Small intestine (tissue), 7 donors: Measurements from ENCODE around the gene C1orf74. TPM values are rescaled to one million over a fixed set of nuclear protein-coding genes. Genes with fewer than 3 reads are reported as not detected.
A peak's percentile ranks its signal among the peaks of the same experiment; 100 is the strongest.

Source experiments
- DNase-seq, 2 donors: peaks; one replicate each; pipeline versions ENCODE4 v3.0.0 to v3.0.0-alpha.2; 2013
- FAIRE-seq: peaks from 2 replicates; lab custom pipeline; 2012; peaks lifted over from hg19 to GRCh38; lab: Jason Lieb, UNC
- H3K27ac ChIP-seq, 3 donors: one replicate each; pipeline ENCODE4 v1.5.1; 2013; ENCODE audit warnings: low read length in 2 of 3, mild to moderate bottlenecking in 2 of 3, control low read depth in 1 of 3, inconsistent platforms in 1 of 3, low read depth in 1 of 3, moderate library complexity in 1 of 3
- H3K27me3 ChIP-seq, 3 donors: one replicate each; pipeline ENCODE4 v1.6.1; 2013; ENCODE audit warnings: low read length in 3 of 3, inconsistent platforms in 1 of 3; ENCODE audit not compliant: control insufficient read depth in 3 of 3, insufficient read depth in 3 of 3
- H3K36me3 ChIP-seq, 3 donors: one replicate each; pipeline ENCODE4 v1.6.1; 2013; ENCODE audit warnings: low read length in 3 of 3, inconsistent platforms in 1 of 3, low read depth in 1 of 3, mild to moderate bottlenecking in 1 of 3, moderate library complexity in 1 of 3; ENCODE audit not compliant: control insufficient read depth in 3 of 3, insufficient read depth in 2 of 3
- H3K4me1 ChIP-seq, 3 donors: one replicate each; pipeline ENCODE4 v1.6.1; 2013; ENCODE audit warnings: low read length in 2 of 3, inconsistent platforms in 1 of 3, low read depth in 1 of 3, mild to moderate bottlenecking in 1 of 3, moderate library complexity in 1 of 3; ENCODE audit not compliant: control insufficient read depth in 3 of 3, insufficient read depth in 2 of 3
- H3K4me3 ChIP-seq, 3 donors: one replicate each; pipeline ENCODE4 v1.5.1; 2013; ENCODE audit warnings: low read length in 3 of 3, control low read depth in 1 of 3, inconsistent platforms in 1 of 3, low read depth in 1 of 3, mild to moderate bottlenecking in 1 of 3, moderate library complexity in 1 of 3
- H3K9me3 ChIP-seq, 2 donors: one replicate each; pipeline ENCODE4 v1.6.1; 2013; ENCODE audit warnings: low read depth in 1 of 2, low read length in 1 of 2; ENCODE audit not compliant: control insufficient read depth in 2 of 2, insufficient read depth in 1 of 2
- WGBS, 3 donors: extraction: QIAGEN DNeasy Blood & Tissue Kit; methylation state at CpG; one replicate each; pipeline ENCODE4 v1.1.7; 2013; 5-methylcytosine and 5-hydroxymethylcytosine counted together
- polyA plus RNA-seq, 4 donors: library from polyadenylated mRNA; stranded (reverse) in 3 of 4; unstranded in 1 of 4; fragments of 200-250 nt in 3 of 4; fragments of 120-200 nt in 1 of 4; gene quantifications; one replicate each; pipeline versions ENCODE4 v1.2.1 to v1.2.3, GENCODE V29; 2013
- donor health status: healthy with polysubstance abuse.
- donor health status: control.
- donor health status: control.
- donor health status: Bipolar disorder and iron deficiency.
- donor health status: healthy.

Gene C1orf74
- polyA plus RNA-seq, 4 donors: 0.45 to 4.6 (median 1.4) TPM

- H3K36me3 ChIP-seq: peaks cover 0 to 5% (median 0%) of the 10 kb centered on the region in 3 donors
- no peak for FAIRE-seq
- no peaks in the 10 kb centered on the region for H3K9me3 ChIP-seq
- DNase-seq: no peak
- H3K27ac ChIP-seq: peak overlapping the region in 2 of 3 donors; percentile 51 to 88
- peaks cover 0 to 2% (median 0%) of the 10 kb centered on the region in 3 donors for H3K27me3 ChIP-seq
- peaks cover 0 to 4% (median 0%) of the 10 kb centered on the region in 3 donors for H3K4me1 ChIP-seq
- 67 to 79% (median 69%) methylated on average over 1 of the region's 1 CpG for WGBS, 3 donors
- H3K4me3 ChIP-seq: no peak overlapping the region
Observed at GRCh38 chr1:209755256-209755655, 29.1 kb downstream of the C1orf74 start.

DNA sequence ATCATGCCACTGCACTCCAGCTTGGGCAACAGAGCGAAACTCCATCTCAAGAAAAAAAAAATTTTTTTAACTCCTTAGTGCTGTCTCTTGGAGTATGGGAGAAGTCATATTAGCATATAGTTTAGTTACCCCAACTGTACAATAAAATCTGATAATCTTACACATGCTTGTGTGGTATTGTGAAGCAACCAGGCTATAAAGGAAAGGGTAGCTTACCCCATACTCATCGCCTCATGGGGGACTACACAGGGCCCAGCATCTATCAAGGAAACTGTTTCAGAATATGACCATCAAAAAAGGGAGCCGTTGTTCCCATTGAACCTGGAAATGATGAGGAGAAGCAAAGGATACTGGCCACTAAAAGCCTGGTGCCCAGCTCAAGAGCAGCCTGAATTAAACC, 31.5 kb downstream of the C1orf74 start:
- Histone ChIP-seq H3K27me3 (peaks cover 0 to 2% (median 0%) of the 10 kb centered on the region in 3 donors), H3K4me3 (no peak overlapping the region), H3K4me1 (peaks cover 0 to 15% (median 1%) of the 10 kb centered on the region in 3 donors), H3K9me3 (no peaks in the 10 kb centered on the region), H3K27ac (no peak overlapping the region), H3K36me3 (no peaks in the 10 kb centered on the region)
- 91 to 96% (median 91%) methylated on average over 3 of the region's 3 CpGs for WGBS, 3 donors
- FAIRE-seq: no peak
- DNase-seq: no peak

DNA sequence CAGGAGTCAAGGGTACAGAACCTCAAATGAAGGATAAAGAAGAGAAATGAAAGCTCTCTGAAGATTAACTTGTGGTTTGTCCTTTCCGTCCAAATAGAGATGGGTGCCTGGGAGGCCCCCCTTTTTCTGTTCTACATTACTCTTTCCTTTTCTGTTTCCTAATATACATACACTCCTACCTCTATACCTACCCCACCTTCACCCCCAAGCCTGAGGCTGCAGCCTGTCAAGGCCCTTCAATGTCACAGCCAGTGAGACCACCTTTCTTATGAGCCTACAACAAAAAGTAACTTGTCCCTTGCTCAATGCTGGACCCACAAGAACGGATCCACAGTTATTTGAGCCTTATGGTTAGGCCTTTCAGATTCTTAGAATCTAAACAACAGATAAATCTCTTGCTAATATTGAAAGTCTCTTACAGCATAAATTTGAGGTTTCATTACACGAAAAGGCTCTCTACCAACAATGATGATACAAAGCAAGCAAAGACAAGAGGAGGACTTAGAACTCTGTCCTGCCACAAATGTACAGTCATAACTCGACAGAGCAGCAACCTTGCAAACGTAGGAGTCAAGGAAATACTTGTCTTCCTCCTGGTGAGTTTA, 32.6 kb downstream of the C1orf74 start:
- DNase-seq (peak in 1 of 2 donors; percentile 40), FAIRE-seq (no peak)
- Histone ChIP-seq H3K4me1 (peaks cover 0 to 22% (median 1%) of the 10 kb centered on the region in 3 donors), H3K9me3 (no peaks in the 10 kb centered on the region), H3K27ac (peak overlapping the region; percentile 34 to 69 (median 47)), H3K36me3 (no peaks in the 10 kb centered on the region), H3K27me3 (peaks cover 0 to 2% (median 0%) of the 10 kb centered on the region in 3 donors), H3K4me3 (no peak overlapping the region)
- 36 to 39% (median 36%) methylated on average over 5 of the region's 5 CpGs for WGBS, 3 donors

DNA sequence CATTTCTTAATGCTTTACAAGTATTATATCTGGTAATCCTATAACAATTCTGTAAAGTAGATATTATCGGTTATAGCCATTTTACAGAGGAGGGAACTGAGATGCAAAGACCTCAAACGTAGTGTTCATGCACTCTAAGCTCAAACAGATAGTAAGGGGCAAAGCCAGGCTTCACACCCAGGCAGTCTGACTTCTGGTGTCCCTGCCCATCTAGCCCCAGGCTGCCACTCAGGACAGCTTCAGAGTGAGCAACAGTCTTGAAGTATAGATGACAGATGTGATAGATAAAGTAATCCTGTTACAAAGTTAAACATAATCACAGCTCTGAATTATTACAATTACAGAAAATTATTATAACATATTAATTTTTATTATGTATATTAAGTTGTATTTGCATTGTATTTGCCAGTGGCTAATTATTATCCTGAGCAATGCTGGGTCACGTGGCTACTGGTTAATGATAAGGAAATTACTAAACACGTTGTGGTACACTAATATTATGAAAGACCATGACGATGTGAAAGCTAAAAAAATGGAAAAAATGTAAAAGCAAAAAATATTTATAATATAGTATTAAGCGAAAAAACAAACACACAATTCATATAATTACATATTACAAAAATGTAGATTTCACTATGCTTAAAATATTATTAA, 34.6 kb downstream of the C1orf74 start:
- WGBS, 3 donors: 36 to 57% (median 42%) methylated on average over 6 of the region's 6 CpGs
- peaks cover 0 to 22% (median 1%) of the 10 kb centered on the region in 3 donors for H3K4me1 ChIP-seq
- peak in 1 of 2 donors; percentile 39 for DNase-seq
- H3K4me3 ChIP-seq: no peak overlapping the region
- no peak for FAIRE-seq
- no peaks in the 10 kb centered on the region for H3K36me3 ChIP-seq
- H3K9me3 ChIP-seq: no peaks in the 10 kb centered on the region
- no peaks in the 10 kb centered on the region for H3K27me3 ChIP-seq
- H3K27ac ChIP-seq: no peak overlapping the region

DNA sequence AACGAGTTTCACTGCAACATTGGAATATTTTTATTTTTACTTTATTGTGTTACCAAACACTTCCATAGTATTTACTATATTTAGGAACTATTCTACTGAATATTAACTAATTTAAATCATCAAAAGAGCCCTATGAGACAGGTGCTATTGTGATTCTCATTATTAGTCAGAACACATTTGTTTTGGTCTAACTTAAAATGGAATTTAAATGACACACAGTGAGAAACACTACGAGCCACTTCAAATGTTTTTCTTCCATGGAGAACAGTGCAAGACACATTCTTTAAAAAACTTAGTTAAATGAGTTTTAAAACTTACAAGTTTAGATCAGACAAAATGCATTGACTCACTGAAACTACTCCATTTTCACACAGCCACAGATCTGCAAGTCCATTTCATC, 35.2 kb downstream of the C1orf74 start:
- peaks cover 0 to 22% (median 1%) of the 10 kb centered on the region in 3 donors for H3K4me1 ChIP-seq
- no peaks in the 10 kb centered on the region for H3K9me3 ChIP-seq
- FAIRE-seq (no peak), DNase-seq (no peak)
- H3K27ac ChIP-seq: no peak overlapping the region
- H3K36me3 ChIP-seq: no peaks in the 10 kb centered on the region
- no peak overlapping the region for H3K4me3 ChIP-seq
- no peaks in the 10 kb centered on the region for H3K27me3 ChIP-seq
- WGBS, 3 donors: 56 to 78% (median 75%) methylated on average over 2 of the region's 2 CpGs

- Histone ChIP-seq H3K4me3 (no peak overlapping the region), H3K4me1 (peaks cover 0 to 22% (median 1%) of the 10 kb centered on the region in 3 donors), H3K9me3 (no peaks in the 10 kb centered on the region), H3K36me3 (no peaks in the 10 kb centered on the region), H3K27ac (no peak overlapping the region), H3K27me3 (no peaks in the 10 kb centered on the region)
- DNase-seq (no peak), FAIRE-seq (no peak)
- 70 to 79% (median 77%) methylated on average over 4 of the region's 4 CpGs for WGBS, 3 donors
Observed at GRCh38 chr1:209748620-209749019, 35.7 kb downstream of the C1orf74 start.

DNA sequence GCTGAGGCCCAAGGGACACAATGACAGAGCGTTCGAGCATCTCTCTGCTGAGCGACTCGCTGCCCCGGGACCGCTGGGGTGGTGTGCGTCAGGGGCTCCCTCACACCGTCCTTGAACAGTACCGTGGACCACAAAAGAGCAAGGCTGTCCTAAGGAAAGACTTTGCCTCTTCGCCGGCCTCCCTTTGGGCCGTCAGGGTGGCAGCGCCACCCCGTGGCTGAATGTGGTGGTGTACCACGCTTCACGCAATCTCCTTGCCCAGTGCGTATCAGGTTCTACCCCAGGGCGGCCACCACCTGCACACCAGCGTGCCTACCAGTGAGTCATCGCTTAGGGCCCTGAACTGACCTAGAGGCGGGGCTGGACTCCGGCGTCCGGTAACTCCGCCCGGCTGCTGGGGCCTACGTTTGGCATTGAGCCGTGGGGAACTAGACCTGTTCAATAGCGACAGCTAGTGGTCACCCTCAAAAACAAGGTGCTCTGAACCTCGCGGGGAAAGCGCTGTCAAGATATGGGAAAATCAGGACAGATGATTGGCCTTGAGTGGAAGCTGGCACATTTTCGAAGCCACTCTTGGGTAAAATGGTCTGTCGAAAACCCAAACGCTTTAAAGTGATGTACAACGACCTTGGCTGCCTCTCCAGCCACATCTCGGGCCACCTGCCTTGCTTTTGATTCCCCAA, 36.6 kb downstream of the C1orf74 start:
- H3K4me3 ChIP-seq: no peak overlapping the region
- H3K4me1 ChIP-seq: peaks cover 0 to 23% (median 1%) of the 10 kb centered on the region in 3 donors
- FAIRE-seq (no peak), DNase-seq (peak; percentile 97)
- H3K36me3 ChIP-seq: no peaks in the 10 kb centered on the region
- H3K9me3 ChIP-seq: no peaks in the 10 kb centered on the region
- WGBS, 3 donors: 7 to 15% (median 12%) methylated on average over 37 of the region's 37 CpGs
- no peaks in the 10 kb centered on the region for H3K27me3 ChIP-seq
- H3K27ac ChIP-seq: peak overlapping the region in 2 of 3 donors; percentile 55 to 74

DNA sequence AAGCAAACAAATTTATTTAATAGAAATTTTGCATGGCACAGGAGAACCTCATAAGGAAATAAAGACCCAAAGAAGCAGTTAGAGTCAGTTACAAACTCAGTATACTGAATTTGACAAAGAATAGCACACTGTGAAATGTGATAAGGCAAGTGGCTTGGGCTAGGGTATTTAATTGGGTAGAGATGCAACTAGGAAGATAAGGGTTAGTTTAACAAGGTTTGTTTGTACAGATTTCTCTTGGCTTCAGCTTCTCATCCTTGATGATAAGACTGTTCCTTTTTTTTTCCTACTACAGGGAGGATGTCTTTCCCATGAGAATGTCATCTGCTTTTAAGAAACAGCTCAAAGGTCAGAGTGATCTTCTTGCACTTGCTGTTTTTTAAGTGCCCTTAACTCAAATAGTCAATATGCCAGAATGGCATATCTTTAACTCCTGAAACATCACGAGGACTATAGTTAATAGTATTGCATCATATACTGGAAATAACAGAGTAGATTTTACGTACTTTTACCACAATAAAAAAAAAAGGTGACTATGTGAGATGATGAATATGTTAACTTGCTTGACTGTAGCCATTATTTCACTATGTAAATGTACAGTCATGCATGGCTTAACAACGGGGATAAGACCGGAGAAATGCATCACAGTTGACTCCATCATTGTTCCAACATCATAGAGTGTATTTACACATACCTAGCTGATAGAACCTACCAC, 37.8 kb downstream of the C1orf74 start:
- DNase-seq: peak in 1 of 2 donors; percentile 71
- WGBS, 3 donors: 44 to 66% (median 56%) methylated on average over 4 of the region's 4 CpGs

More for the DNA sequence above, 37.8 kb downstream of the C1orf74 start:
- peak overlapping the region in 1 of 3 donors; percentile 74 for H3K27ac ChIP-seq
- no peak overlapping the region for H3K4me3 ChIP-seq
- peaks cover 0 to 28% (median 5%) of the 10 kb centered on the region in 3 donors for H3K4me1 ChIP-seq
- no peaks in the 10 kb centered on the region for H3K9me3 ChIP-seq
- FAIRE-seq: no peak
- no peaks in the 10 kb centered on the region for H3K27me3 ChIP-seq
- H3K36me3 ChIP-seq: no peaks in the 10 kb centered on the region
